Breast epithelium (tissue), 3 donors: Measurements from ENCODE around the gene FABP7.

Experiments used
- CTCF ChIP-seq, 3 donors: fragments of 450-650 bp; IDR thresholded peaks; one replicate each; pipeline ENCODE4 v1.5.1; 2016 to 2017; ENCODE audit warnings: antibody characterized with exemption in 3 of 3, mild to moderate bottlenecking in 3 of 3, moderate library complexity in 3 of 3
- POLR2A ChIP-seq: fragments of 450-650 bp; IDR thresholded peaks from one replicate; pipeline ENCODE4 v1.6.1; 2016; ENCODE audit warnings: antibody characterized with exemption, mild to moderate bottlenecking, moderate library complexity
- POLR2AphosphoS5 ChIP-seq, 3 donors: sonication (generic); formaldehyde crosslinking; IDR thresholded peaks; one replicate each; pipeline ENCODE4 v1.6.1; 2017; ENCODE audit warnings: antibody characterized with exemption in 3 of 3

DNA sequence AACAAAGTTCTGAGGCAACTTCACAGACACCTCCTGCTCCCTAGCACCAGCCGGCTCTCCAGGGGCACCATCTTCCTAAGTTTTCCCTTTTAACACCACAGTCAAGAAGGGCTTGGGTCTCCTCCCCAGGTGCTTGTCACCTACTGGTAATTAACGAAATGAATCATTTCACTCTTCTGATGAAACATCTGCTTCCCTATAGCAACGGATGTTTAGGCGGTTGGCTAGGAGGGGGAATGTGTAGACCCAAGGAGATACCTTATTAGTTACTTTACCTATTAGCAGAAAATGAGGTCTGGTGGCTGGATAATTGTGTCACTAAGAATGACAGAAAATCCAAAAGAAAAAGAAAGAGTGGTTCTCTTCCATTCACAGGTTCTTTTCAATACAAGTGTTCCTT is 46.3 kb upstream of the FABP7 start:
- TF ChIP-seq CTCF (IDR thresholded peaks at IDR 0.05) (no peak), POLR2A (no peak), POLR2AphosphoS5 (IDR thresholded peaks at IDR 0.05) (no peak)
